Aorta (tissue), 5 donors: ENCODE results near the gene NRIP3. TPM values are rescaled to one million over a fixed set of nuclear protein-coding genes. Genes with fewer than 3 reads are reported as not detected.
A peak's percentile ranks its signal among the peaks of the same experiment; 100 is the strongest.

Experiments
- ATAC-seq: fragments of 200-7000 bp; cut with Tn5 transposase; one replicate; pipeline ENCODE4 v1.9.1; 2022; ENCODE audit warnings: moderate library complexity; ENCODE audit not compliant: low FRiP score
- DNase-seq, 2 donors: peaks; one replicate each; pipeline ENCODE4 v3.0.0-alpha.2; 2020
- H3K27ac ChIP-seq, 2 donors: one replicate each; pipeline ENCODE4 v1.5.1; 2013; ENCODE audit warnings: low read length in 2 of 2, mild to moderate bottlenecking in 2 of 2, moderate library complexity in 2 of 2, control low read depth in 1 of 2, inconsistent platforms in 1 of 2, low read depth in 1 of 2
- H3K27me3 ChIP-seq, 2 donors: one replicate each; pipeline ENCODE4 v1.6.1; 2013; ENCODE audit warnings: control low read depth in 1 of 2, low read length in 1 of 2, mild to moderate bottlenecking in 1 of 2, moderate library complexity in 1 of 2; ENCODE audit not compliant: insufficient read depth in 2 of 2, control insufficient read depth in 1 of 2
- H3K36me3 ChIP-seq, 2 donors: one replicate each; pipeline ENCODE4 v1.6.1; 2013; ENCODE audit warnings: control low read depth in 1 of 2, low read length in 1 of 2, mild to moderate bottlenecking in 1 of 2; ENCODE audit not compliant: insufficient read depth in 2 of 2, control insufficient read depth in 1 of 2
- H3K4me1 ChIP-seq, 2 donors: one replicate each; pipeline ENCODE4 v1.6.1; 2013; ENCODE audit warnings: low read length in 2 of 2, control low read depth in 1 of 2, mild to moderate bottlenecking in 1 of 2, moderate library complexity in 1 of 2; ENCODE audit not compliant: insufficient read depth in 2 of 2, control insufficient read depth in 1 of 2
- H3K4me3 ChIP-seq, 2 donors: one replicate each; pipeline ENCODE4 v1.5.1; 2013; ENCODE audit warnings: low read length in 2 of 2, control low read depth in 1 of 2, mild to moderate bottlenecking in 1 of 2
- H3K9me3 ChIP-seq: one replicate; pipeline ENCODE4 v1.6.1; 2013; ENCODE audit warnings: mild to moderate bottlenecking, low read length; ENCODE audit not compliant: control insufficient read depth
- WGBS, 2 donors: extraction: QIAGEN DNeasy Blood & Tissue Kit; methylation state at CpG; one replicate each; pipeline ENCODE4 v1.1.7; 2013; 5-methylcytosine and 5-hydroxymethylcytosine counted together
- intact Hi-C, 2 donors: fragments of 100-400 bp; cut with DNase I; formaldehyde crosslinking; loops; one replicate each; pipeline versions ENCODE4 v1.14.2 to v1.15.0; 2022
- long read RNA-seq, 2 donors: library from polyadenylated mRNA; unstranded; transcript quantifications; one replicate each; pipeline ENCODE4 v2.0.0, GENCODE V29; 2020 to 2021
- polyA plus RNA-seq, 2 donors: library from polyadenylated mRNA; stranded (reverse); fragments of 200-250 nt; gene quantifications; one replicate each; pipeline ENCODE4 v1.2.3, GENCODE V29; 2013
- total RNA-seq, 2 donors: library from RNA; stranded (reverse); fragmentation: NEBNext Ultra II Directional; extraction: Animal tissue kit (Norgen Biotek cat#: 25700); gene quantifications; one replicate each; pipeline ENCODE4 v1.2.1, GENCODE V29; 2021
- donor health status: healthy with polysubstance abuse.
- donor health status: Bipolar disorder and iron deficiency.
- donor health status: DM: no; HTN: no; CAD: no.
- donor health status: DM: no; HTN: no; CAD: no.
- donor health status: DM: yes; HTN: yes; CAD: no.

NRIP3 gene
- total RNA-seq = 1 to 10 TPM; 1.9 to 2.6 TPM
- 1 to 10 TPM in 1 of 2 donors, under 1 TPM in 1; 0.63 to 1.3 TPM for polyA plus RNA-seq
- long read RNA-seq, donor 1, transcript NRIP3-201 (7 exons, 3,809 nt) = major isoform, 12 of 19 reads
- long read RNA-seq, donor 1, partial matches to known transcripts = 1 of 19 reads
- long read RNA-seq, donor 1, other reads (novel, unspliced or antisense) = 5 of 19 reads
- long read RNA-seq, donor 2, partial matches to known transcripts = 0 of 2 reads
- long read RNA-seq, donor 2, other reads (novel, unspliced or antisense) = 1 of 2 reads

- Histone ChIP-seq H3K4me3 (peak within 1 kb of the TSS in 1 of 2 donors; percentile 14), H3K27ac (no peak within 1 kb of the TSS), H3K36me3 (no peaks in the 10 kb centered on the region), H3K27me3 (no peaks in the 10 kb centered on the region), H3K4me1 (no peaks in the 10 kb centered on the region), H3K9me3 (no peaks in the 10 kb centered on the region)
- DNase-seq = peak; percentile 85 to 93
- WGBS, 2 donors = 1 to 2% methylated on average over 64 to 83 of the region's 83 CpGs
- ATAC-seq = peak; percentile 87
- intact Hi-C loops = no loop called here
Measured at GRCh38 chr11:9003573-9004182, at the start of gene NRIP3. TSS of gene NRIP3 (minus strand) at chr11:9004001. CDS start at chr11:9003935, 66 bp downstream.

GRCh38 chr11:9052316-9052715 is 48.5 kb upstream of the NRIP3 start:
- H3K27me3 ChIP-seq = no peaks in the 10 kb centered on the region
- H3K4me3 ChIP-seq = no peak overlapping the region
- H3K27ac ChIP-seq = no peak overlapping the region
- DNase-seq (no peak), ATAC-seq (no peak)
- intact Hi-C loops = no loop called here
- 95% methylated on average over 3 of the region's 3 CpGs for WGBS, 2 donors
- no peaks in the 10 kb centered on the region for H3K9me3 ChIP-seq
- no peaks in the 10 kb centered on the region for H3K36me3 ChIP-seq
- H3K4me1 ChIP-seq = peaks cover 0 to 5% of the 10 kb centered on the region in 2 donors

GRCh38 chr11:9049959-9050358 is 46.2 kb upstream of the NRIP3 start:
- no peak overlapping the region for H3K4me3 ChIP-seq
- no peaks in the 10 kb centered on the region for H3K36me3 ChIP-seq
- H3K27ac ChIP-seq = no peak overlapping the region
- intact Hi-C loops = no loop called here
- no peaks in the 10 kb centered on the region for H3K4me1 ChIP-seq
- ATAC-seq (no peak), DNase-seq (no peak)
- no peaks in the 10 kb centered on the region for H3K27me3 ChIP-seq
- H3K9me3 ChIP-seq = no peaks in the 10 kb centered on the region
- WGBS, 2 donors = 97 to 98% methylated on average over 2 of the region's 2 CpGs

DNA sequence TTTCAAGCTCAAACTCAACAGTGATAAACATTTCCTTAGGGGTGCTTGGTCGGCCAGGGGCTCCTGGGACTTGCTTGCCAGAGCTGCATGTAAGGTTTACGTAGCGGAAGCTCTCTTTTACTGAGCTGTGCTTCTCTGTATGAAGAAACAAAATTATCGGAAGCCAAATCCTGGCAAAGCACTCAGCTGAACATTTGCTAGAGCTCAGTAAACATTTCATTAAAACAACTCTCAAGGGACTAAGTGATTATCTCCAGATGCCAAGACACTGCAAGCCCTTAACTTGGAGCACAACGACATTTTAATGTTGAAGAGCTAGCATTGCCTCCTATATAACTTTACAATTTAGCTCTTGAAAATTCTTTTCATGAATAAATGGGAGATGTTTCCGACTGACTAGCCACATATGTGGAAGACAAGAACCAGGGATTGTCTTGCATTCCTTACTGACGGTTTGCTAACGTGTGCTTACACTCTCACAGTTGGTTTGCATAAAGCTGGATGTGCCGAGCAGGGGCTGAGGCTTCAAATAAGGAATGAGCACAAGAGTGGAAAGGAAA is 44.2 kb upstream of the NRIP3 start:
- Histone ChIP-seq H3K27ac (no peak overlapping the region), H3K4me1 (no peaks in the 10 kb centered on the region), H3K9me3 (no peaks in the 10 kb centered on the region), H3K36me3 (no peaks in the 10 kb centered on the region), H3K4me3 (no peak overlapping the region), H3K27me3 (no peaks in the 10 kb centered on the region)
- DNase-seq = no peak
- intact Hi-C loops = no loop called here
- no peak for ATAC-seq
- 74 to 84% methylated on average over 9 of the region's 9 CpGs for WGBS, 2 donors

DNA sequence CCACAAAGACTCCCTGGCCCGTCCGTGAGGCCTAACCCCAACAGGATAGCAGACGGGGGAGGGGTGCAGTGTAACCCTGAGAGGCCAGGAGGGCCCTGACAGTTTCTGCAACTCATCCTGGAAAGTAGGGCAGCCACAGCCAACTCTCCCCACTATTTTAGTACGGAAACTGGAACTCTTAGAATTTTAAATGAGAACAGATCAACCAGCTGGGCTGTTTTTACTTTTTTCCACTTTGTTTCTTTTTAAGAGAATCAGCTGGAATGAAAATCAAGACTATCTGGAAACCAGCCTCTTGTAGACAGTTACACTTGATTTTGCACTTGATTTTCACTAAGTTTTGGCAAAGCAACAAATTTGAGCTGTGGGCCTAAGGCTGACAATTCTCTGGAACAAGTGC is 42.7 kb upstream of the NRIP3 start:
- no peaks in the 10 kb centered on the region for H3K9me3 ChIP-seq
- DNase-seq = no peak
- no peaks in the 10 kb centered on the region for H3K27me3 ChIP-seq
- no peak overlapping the region for H3K4me3 ChIP-seq
- intact Hi-C loops = no loop called here
- no peak overlapping the region for H3K27ac ChIP-seq
- no peaks in the 10 kb centered on the region for H3K4me1 ChIP-seq
- 84 to 86% methylated on average over 4 of the region's 4 CpGs for WGBS, 2 donors
- H3K36me3 ChIP-seq = no peaks in the 10 kb centered on the region
- no peak for ATAC-seq

GRCh38 chr11:9042488-9042887 is 38.7 kb upstream of the NRIP3 start:
- no peaks in the 10 kb centered on the region for H3K27me3 ChIP-seq
- no peak for ATAC-seq
- intact Hi-C loops = no loop called here
- no peak for DNase-seq
- no peaks in the 10 kb centered on the region for H3K36me3 ChIP-seq
- no peak overlapping the region for H3K4me3 ChIP-seq
- no peak overlapping the region for H3K27ac ChIP-seq
- H3K4me1 ChIP-seq = no peaks in the 10 kb centered on the region
- H3K9me3 ChIP-seq = no peaks in the 10 kb centered on the region
- WGBS, 2 donors = 91 to 93% methylated on average over 1 of the region's 1 CpG

- WGBS, 2 donors = 99 to 100% methylated on average over 2 of the region's 2 CpGs
- Histone ChIP-seq H3K27ac (no peak overlapping the region), H3K9me3 (no peaks in the 10 kb centered on the region), H3K4me1 (no peaks in the 10 kb centered on the region), H3K27me3 (no peaks in the 10 kb centered on the region), H3K36me3 (no peaks in the 10 kb centered on the region), H3K4me3 (no peak overlapping the region)
- ATAC-seq = no peak
- intact Hi-C loops = no loop called here
- no peak for DNase-seq
Measured at GRCh38 chr11:9041747-9042146, 37.9 kb upstream of the NRIP3 start.

DNA sequence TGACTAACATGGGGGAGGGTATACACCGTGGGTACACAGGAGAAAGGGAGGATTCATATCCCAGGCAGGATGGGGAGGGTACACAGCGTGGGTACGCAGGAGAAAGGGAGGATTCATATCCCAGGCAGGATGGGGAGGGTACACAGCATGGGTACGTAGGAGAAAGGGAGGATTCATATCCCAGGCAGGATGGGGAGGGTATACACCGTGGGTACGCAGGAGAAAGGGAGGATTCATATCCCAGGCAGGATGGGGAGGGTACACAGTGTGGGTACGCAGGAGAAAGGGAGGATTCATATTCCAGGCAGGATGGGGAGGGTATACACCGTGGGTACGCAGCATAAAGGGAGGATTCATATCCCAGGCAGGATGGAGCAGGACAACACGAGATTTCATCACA is 36.6 kb upstream of the NRIP3 start:
- Histone ChIP-seq H3K4me1 (no peaks in the 10 kb centered on the region), H3K27me3 (no peaks in the 10 kb centered on the region), H3K36me3 (no peaks in the 10 kb centered on the region), H3K4me3 (no peak overlapping the region), H3K27ac (no peak overlapping the region), H3K9me3 (no peaks in the 10 kb centered on the region)
- intact Hi-C loops = no loop called here
- no peak for ATAC-seq
- no peak for DNase-seq
- WGBS, 2 donors = 94 to 95% methylated on average over 10 of the region's 10 CpGs

DNA sequence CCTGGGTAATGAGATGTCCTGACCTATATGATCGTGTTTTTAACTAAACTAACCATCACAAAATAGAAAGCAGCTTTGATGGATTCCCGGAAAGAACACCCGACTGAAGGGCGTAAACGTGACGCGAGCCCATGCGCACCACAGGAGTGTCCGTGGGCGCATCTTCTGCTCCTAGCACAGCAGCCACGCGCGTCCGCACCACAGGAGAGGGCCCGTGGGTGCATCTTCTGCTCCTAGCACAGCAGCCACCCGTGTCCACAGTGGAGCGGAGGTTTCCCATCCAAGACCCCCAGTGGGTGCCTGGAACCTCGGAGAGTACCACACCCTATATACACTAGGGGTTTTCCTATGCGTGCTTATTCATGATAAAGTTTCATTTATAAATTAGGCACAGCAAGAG is 36.1 kb upstream of the NRIP3 start:
- DNase-seq (no peak), ATAC-seq (no peak)
- H3K4me1 ChIP-seq = no peaks in the 10 kb centered on the region
- no peaks in the 10 kb centered on the region for H3K27me3 ChIP-seq
- intact Hi-C loops = no loop called here
- H3K9me3 ChIP-seq = no peaks in the 10 kb centered on the region
- H3K36me3 ChIP-seq = no peaks in the 10 kb centered on the region
- H3K27ac ChIP-seq = no peak overlapping the region
- H3K4me3 ChIP-seq = no peak overlapping the region
- WGBS, 2 donors = 97 to 98% methylated on average over 19 of the region's 19 CpGs
